H4 (cell line): ENCODE data around the gene HOXB6. TPM values are rescaled to one million over a fixed set of nuclear protein-coding genes. Genes with fewer than 3 reads are reported as not detected.

Source experiments
- DNase-seq: peaks from one replicate; pipeline ENCODE4 v3.0.0-alpha.2; 2015; ENCODE audit warnings: low spot score
- total RNA-seq: library from RNA; depleted of rRNA; stranded (reverse); fragments of >200 nt; shearing (Covaris generic); gene quantifications from 2 replicates; pipeline ENCODE4 v1.2.3, GENCODE V29; 2014

HOXB6 gene
- total RNA-seq, 1 experiment from 2014 or later: 1.4 TPM

DNA sequence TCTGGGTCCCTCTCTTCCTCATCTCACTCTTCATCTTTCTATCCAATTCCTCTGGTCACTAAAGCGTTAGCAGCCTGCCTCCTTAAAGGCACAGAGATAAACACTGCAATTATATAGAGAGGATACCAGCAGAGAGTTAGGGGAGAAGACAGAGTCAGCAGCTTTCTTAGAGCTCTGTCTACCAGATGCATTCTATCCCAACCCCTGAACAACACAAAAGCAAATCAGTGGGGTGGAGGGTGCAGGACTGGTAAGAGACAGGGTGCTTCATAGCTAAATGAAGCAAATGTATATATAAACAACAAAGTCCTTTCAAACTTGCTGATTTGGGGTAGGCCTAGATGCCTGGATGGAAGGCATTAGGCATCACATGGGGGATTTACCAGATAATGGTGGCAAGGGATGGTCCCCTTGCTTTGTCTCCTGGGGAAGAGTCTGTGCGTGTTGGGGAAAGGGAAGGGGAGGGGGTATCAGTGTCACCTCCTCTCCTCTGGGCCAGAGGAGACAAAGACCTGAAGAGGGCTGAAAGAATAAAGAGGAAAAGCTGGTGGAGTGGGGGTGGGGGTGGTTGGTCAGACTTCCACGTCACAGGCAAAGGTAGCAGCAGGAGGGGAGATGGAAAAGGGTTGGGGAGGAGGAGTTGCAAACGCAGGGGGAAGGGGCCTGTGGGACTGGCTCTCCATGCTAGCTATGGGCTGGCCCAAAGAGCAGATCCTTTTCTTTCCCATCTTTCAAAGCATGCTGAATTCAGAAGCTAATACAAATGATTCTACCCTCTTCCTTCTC lies 38.7 kb downstream of the HOXB6 start:
- DNase-seq: no peak

DNA sequence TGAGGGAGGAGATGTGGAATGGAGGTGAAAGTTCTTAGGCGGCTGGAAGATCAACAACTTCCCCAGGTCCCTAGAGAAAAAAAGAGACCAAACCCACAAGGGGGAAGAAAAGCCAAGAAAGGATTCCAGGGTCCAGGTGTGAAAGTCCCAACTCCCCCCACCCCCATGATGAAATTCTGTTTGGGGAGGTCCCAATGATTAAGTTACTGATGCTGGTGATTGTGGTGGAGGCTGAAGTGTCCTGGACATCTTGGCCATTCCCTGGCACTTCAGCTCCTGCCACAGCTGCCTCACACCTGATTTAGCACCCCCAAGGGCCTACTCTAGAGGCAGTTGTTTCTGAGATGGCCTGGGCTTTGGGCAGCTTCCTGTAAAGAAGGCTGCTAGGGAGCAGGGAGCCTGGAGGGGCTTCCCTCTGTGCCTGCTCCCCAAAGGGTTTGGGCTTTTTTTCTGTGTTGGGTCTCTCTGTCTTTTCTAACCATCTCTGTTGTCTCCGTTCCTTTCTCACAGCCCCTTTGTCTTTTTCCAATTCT lies 39.7 kb downstream of the HOXB6 start:
- DNase-seq: no peak

DNA sequence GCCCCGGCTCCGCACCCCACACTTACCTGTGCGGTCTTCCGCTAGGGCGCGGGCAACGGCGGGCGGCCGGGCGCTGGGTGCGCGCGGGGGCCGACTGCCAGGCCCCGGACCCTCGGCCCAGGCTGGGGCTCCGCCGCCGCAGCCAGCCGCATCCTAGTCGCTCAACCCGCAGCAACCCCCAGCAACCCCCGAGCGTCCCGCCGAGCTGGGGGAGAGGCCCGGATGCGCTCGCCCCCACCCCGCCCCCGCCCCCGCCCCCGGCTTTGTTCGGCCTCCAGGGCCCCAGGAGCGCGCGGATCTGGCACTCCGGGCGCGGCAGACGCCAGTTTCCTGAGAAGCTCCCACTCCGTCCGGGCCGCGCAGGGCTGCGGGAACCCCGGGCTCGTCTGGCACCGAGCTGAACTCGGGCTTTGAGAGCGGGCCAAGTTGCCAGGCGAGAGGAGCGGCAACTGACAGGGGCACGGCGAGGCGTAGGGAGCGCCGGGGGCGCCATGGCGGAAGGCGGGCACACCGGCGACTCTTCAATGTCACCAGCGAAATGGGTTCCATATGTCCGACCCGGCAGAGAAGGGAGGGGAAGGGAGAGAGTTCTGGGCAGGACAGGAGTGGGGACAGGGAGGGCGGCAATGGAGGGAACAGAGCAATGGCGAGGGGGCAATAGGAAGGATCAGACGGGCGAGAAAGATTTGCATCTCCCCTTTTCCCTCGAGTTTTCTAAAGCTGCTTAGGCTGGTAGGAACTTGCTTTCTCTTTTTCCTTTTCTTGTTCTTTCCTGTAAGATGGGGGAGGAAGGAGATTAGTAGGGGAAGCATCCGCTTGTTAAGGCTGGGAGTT lies 40.4 kb downstream of the HOXB6 start:
- DNase-seq: no peak

DNA sequence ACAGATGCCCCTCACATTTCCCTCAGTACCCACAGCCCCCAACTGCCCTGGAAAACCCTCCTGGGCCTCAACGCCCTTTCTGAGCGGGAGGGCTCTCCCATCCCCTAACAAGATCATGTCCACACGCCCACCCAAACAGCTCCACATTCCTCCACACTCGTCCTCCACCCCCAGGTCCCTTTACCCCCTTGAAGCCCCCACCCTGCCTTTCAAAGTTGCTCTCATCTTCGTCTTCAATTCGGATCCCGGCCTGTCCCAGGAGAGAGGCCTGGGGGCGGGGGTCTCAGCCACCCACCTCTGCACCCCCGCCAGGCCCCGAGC lies 41.0 kb downstream of the HOXB6 start:
- DNase-seq: no peak

DNA sequence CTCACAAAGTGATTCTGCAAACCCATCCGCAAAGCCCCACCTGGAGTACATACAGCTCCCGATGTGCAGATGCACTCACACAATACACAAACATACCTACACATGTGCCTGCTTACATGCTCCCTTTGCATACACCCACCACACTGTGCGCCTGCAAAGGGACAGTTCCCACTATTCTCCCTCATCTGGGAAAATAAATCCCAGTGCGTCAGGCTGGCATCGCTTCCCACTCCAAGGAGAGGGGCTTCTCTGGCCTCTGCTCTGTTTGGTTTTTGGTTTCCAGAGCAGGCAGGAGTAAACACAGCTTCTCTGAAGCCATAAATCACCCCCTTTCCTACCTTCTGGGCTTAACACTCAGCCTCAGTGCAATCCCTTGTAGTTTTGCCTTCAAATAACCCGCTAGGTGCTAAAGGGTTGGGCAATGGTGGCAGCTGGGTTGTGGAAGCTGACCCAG lies 41.4 kb downstream of the HOXB6 start:
- DNase-seq: no peak

DNA sequence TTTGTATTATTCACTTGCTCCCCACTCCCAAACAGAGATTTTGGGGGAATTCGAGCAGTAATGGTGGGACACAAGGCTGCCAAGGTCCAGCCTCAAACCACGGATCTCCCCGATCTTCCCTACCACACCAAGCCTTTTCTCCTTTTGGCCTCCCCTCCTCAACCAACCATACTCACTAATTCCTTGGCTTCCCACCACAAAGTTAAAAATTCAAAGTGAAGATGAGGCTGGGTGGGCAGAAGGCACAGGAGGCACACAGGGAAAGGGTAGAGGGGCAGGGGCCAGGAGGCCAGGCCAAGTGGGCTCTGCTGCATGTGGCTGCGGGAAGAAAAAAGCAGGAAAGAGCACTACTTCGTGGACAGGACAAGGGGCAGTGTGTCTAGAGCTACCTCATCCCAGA lies 41.9 kb downstream of the HOXB6 start:
- DNase-seq: no peak

DNA sequence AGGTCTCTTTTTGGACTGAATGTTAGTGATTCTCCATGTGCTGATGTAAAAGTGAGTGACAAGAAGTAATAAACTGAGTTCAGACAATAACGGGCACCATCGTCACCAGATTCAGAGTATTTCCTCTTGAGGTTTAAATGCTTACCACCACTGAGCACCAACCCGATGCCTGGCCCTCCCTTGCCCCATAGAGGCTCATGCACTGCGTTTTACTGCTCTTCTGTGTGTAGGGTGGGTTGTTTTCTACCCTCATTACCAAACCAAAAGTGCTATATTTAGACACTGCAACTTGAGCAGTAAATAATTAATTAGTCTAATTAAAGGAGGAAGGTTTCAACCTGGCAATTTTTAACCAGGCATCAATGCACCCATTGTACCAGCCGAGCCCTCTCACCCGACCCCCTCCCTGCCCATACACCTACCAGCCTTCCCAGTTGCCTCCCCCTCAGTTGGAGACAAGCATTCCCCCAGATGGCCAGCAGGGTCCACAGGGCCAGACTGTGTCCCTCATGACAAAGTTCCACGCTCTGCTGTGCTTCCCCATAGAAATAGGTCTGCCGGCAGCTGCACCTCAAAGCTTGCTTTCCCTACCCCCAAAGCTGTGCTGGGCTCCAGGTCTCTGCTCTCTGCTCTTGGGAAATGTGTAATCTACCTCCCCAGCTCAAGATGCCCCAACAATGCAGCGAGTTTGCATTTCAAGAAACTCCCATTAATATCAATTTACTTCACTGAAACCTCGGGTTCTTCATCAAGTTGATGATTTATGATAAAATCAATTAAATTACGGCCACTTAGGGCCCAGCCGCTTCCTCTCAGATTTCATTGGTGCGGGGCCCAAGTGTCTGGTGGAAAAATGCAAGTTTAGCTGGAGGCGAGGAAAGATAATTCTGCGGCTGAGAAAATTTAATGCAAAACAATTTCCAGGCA lies 42.6 kb downstream of the HOXB6 start:
- no peak for DNase-seq

DNA sequence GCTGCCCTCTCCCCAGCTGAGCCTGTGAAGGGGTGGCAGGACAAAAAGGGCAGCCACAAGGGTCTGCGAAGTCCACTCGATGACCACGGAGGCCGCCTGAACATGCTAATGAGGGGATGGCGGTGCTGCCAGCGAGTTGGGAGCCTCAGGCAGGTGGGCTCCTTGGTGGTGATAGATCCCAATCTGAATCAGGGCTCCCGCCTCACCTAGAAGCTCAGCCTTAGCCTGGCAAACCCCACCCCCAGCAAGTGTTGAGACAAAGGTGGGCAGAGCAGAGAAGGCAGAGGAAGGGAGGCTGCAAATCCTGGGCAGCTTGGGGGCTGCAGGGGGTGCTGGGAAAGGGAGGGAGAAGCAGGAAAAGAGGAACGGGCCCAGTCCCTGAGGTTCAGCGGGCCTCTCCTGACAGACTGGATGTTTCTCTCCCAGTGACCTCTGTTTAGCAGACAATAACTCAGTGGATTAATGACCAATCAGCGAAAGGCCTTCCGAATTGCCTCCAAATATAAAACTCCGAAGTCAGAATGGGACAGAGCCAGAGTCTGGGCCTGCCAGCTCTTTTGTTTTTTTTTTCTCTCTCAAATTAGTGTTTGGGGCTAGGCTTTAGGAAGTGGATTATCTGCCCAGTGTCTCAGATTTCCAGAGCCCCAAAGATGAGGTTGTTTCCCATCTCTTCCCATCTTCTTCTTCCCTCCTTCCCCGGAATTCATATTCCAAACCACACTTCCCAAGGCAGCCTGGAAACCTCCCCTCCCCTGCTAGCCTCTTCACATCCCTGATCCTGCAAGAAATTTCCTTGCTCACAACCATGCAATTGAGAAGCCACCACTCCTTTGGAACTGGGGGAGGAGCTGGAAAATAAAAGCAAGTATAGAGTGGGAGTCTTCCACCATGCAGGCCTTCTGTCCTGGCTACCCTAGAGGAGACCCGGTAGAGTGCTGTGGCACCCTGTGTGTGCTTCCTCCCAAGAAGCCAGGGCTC lies 44.7 kb downstream of the HOXB6 start:
- DNase-seq: no peak

DNA sequence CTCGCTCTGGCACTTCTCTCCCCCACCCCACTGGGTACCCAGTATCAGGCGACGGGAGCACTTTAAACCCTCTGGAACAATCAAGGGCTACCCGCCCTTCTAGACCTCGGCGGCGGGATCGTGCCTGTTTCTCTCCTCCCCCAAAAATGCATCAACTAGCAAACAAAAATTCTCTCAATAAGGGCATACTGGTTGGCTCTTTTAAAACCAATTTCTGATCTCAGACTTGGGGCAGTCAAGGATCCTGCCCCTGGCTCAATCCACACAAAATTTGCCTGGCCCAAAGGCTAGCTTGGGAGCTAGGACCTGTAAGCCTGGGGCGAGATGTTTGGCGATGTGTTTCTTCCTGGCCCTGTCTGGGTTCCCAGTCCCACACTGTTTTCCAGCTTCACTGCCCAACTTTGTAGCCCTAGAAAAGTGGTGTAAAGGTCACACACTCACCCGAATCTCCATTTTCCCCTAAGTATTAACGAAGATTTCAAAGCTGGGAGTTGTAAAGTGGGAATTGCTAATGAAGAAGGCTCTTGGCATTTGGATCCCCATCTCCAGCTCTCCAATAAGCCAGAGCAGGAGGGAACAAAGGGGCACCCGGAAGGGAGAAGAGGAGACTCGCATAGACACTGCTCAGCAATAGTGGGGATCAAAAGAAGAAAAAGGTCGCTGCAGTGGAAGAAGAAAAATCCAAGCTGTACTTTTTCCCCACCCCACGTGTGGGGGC lies 45.5 kb downstream of the HOXB6 start:
- no peak for DNase-seq

DNA sequence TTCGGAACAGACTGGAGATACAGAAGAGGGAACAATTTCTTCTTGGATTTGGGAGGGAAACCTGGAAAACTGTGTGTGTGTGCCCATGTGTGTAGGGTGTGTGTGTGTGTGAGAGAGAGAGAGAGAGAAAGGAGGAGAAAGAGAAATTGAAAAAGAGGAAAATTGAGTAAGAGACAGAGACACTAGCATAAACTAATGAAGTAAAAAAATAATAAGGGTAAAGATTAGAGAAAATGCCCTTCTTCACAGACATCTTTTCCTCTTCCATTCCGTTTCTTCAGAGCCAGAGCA lies 46.0 kb downstream of the HOXB6 start:
- no peak for DNase-seq

DNA sequence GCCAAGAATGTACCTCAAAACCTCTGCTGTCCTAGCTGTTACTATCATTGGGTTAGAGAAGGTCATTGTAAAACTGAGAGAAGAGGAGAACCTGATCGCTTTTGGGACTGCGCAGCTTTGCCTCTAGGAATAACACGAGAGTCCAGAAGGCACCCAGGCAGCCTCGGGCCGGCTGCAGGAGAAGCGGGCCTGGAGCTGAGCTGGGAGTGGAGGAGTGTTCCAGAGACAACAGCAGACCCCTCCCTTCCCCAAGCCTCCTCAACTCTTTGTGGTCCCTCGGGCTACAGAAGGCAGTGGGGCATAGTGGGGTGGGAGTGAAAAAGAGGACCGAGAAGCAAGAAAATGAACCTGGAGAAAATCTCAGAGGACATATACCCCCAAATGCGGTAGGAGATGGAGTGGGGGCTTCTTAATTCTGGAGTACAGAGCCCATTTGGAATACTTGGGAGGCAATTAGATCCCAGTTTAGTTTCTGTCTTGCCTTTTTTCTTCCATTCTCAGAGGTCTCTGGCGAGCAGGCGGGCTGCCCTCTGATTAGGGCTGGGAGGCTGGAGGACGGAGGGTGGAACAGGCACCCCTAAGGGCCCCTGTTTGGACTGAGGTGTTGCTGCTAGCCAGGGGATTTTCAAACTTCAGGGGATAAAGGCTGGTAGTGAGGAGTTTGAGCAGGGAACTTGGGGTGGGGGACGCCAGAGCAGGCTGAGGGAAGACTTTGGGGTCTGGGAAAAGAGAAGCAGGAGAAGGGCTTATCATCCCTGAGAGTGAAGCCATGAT lies 46.5 kb downstream of the HOXB6 start:
- no peak for DNase-seq

DNA sequence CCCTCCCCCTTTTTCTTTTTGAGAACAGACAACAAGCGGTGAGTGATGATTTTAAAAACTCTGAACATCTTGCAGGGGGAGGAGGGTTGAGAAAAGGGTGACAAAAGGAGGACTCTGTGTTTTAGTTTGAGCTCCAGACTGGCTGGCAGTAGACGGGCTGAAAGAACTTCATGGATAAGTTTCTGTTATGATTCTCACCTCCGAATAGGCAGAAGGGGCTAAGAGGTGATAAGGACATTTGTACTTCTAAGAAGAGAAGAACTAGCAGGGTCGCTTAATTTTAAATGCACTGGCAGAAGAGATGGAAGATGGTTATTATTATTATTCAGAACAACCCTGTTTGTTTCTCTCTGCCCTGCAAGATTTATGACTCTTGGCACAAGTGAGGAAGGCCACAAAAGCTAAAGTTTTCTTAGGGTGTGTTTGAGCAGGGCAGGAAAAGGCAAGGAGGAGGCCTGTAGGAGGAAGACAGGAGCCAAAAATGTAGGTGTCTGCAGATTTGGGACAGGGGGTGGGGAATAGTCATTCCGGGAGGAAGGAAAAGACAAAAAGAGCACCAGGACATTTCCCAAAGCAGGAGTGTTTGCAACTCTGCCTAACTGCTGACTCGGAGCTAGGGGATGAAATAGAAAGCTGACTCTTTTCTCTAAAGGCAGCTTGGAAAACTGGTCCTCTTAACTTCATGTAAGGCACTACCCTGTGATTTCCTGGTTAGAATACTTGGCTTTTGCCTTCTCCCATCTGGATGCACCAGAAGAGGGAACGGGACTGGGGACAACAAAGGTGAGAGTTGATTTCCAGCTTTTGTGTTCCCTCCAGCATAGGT lies 48.0 kb downstream of the HOXB6 start:
- DNase-seq: no peak

DNA sequence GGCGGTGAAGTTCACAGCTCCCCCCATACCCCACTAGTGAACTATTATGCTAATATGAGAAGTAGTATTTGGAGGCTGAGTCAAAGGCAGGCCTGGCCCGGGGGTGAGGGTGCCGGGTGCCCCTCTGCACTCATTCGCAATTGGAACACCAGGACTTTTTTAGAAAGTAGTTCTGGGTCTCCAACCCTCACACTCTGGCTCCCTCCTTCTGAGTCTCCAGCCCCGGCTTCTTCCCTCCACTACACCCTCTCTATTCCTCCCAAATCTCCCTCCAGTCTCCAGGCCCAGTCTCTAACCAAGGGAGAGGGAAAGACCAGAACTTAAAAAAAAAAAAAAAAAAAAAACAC lies 48.6 kb downstream of the HOXB6 start:
- no peak for DNase-seq

DNA sequence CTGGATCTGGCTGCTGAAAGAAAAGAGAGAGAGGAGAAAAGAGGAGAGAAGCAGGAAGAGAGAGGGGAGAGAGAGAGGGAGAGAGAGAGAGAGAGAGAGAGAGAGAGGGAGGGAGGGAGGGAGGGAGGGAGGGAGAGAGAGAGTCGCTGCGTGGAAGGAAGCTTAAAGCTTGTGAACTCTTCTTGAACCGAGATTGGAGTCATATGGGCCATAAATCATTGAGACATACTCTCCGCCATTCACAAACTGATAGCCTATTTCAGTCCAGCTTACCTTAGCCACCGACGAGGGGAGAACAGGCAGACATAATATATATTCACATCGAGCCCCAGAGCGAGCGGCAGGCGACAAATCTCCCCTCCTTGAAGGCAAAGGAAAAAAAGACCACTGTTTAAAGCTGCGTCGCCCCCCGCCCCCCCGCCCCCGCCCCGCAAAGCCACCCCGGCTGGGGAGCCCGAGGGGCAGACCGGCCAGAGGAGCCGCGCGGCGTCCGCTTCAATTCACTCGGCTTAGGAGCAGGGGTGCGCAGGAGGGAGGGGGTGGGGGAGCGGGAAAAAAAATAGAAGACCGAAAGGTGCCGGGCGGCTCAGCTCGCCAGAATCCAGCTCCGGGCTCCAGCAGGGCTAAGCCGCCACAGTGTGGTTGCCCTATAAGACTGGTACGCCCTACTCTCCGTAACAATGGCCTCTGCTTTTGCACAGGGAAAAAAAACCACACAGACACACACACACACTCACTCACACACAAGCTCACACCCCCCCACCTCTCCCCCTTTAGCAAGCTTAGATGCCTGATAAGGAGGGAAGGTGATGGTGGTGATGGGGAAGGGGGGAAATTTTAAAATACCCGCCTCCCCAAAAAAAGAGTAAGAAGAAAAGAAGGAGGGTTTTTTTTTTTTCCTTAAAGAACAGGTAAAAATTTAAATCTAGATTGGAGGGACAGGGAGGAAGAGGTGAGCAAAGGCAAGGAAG lies 49.2 kb downstream of the HOXB6 start:
- DNase-seq: peak; percentile 93

DNA sequence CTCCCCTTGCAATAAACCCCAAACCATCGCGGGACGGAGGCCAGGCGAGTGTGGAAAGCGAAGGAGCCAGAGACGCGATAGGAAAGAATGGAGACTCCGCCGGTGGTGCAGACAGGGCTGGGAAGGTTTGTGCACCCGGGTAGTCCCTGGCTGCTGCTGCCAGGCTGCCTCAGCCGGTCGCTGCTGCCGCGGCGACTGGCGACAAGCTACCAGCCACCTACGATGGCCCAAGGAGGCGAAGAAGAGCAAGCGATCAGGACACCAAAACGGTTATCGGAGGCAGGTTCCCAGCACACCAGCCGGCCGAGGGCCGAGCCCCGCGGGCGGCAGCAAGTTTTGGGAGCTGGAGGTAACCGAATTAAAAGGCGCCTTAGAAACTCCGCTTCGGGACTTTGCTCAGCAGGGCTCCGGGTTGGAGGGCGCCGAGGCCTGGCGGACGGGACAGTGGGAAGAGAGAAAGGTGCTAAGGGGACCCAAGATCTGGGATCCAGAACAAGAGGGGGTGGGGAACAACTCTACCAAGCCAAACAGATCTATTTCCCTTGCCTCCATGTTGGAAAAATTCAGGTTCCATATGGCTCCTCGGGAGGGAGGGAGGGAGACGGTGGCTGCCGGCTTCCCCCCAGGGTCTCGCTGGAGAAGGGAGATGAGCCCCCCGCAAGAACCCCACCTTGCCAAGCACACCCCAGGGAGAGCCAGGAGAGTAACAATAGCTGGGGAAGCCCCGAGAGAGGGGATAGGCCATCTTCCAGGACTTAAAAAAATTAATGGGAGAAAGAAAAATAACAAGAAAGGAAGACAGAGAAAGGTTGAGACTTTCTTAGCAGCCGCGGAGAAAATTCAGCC lies 50.2 kb downstream of the HOXB6 start:
- no peak for DNase-seq

DNA sequence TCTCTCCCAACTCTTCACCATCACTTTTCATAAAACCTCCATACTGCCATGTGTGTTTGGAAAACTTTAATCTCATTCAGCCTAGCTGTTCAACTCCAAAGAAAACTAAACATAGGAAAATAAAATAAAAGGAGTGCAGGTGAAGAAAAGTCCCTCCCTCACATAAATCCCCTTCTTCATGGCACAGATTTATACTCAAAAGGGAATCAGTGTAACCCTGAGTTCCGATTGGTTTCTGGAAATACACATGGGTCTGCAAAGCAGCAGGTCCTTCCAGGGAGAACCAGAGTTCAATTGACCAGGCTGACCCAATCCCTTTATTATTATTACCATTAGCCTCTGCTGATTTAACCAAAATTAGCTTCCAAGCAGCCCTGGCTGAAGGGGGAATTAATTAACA lies 51.0 kb downstream of the HOXB6 start:
- no peak for DNase-seq

DNA sequence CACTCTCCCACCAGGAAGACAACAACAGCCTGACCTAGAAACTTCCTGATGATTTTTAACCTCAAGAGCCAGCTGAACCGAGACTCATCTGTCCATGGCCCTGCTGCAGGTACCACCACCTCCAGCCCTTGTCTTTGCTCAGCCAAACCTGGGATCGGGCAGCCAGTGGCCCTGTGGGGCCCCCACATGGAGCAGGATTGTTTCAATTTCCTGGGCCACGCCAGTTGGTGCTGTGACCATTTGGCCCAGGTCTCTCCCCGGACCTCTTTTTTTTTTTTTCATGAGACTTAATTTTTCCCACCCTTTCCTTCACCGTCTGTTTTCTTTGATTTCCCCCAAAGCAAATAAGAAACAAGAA lies 51.6 kb downstream of the HOXB6 start:
- DNase-seq: no peak
